Effector memory CD8-positive, alpha-beta T cell (primary cell): Measurements from ENCODE around the gene PREX1.

Source experiments
- ATAC-seq: fragments of 150-1000 bp; cut with Tn5 transposase; replicated peaks from 2 replicates; pipeline ENCODE4 v1.10.0; 2021; ENCODE audit warnings: mild to moderate bottlenecking, moderate library complexity
- DNase-seq, 3 experiments: peaks; one replicate each; pipeline ENCODE4 v3.0.0; 2021
- H3K27ac Mint-ChIP-seq, 2 donors: one replicate each; pipeline ENCODE4 v1.8.0; 2022; ENCODE audit warnings: mild to moderate bottlenecking in 2 of 2, mixed read lengths in 2 of 2, moderate library complexity in 2 of 2
- H3K27me3 Mint-ChIP-seq, 2 donors: one replicate each; pipeline ENCODE4 v1.8.0; 2022; ENCODE audit warnings: mixed read lengths in 2 of 2
- H3K36me3 Mint-ChIP-seq: one replicate; pipeline ENCODE4 v1.8.0; 2022; ENCODE audit warnings: mild to moderate bottlenecking, moderate library complexity, mixed read lengths; ENCODE audit not compliant: insufficient read depth
- H3K4me1 Mint-ChIP-seq, 2 donors: one replicate each; pipeline ENCODE4 v1.8.0; 2022; ENCODE audit warnings: low read depth in 2 of 2, mixed read lengths in 2 of 2
- H3K4me3 Mint-ChIP-seq, 2 donors: one replicate each; pipeline ENCODE4 v1.8.0; 2022; ENCODE audit warnings: mild to moderate bottlenecking in 2 of 2, mixed read lengths in 2 of 2, moderate library complexity in 2 of 2
- H3K9me3 Mint-ChIP-seq, 2 donors: one replicate each; pipeline ENCODE4 v1.8.0; 2022; ENCODE audit warnings: mixed read lengths in 2 of 2

The PREX1 gene

GRCh38 chr20:48574383-48574782, 253.4 kb downstream of the PREX1 start:
- Mint-ChIP-seq H3K9me3 (no peaks in the 10 kb centered on the region), H3K27me3 (peaks cover 14 to 35% of the 10 kb centered on the region in 2 donors), H3K27ac (no peak overlapping the region), H3K4me1 (no peaks in the 10 kb centered on the region), H3K4me3 (no peak overlapping the region), H3K36me3 (no peaks in the 10 kb centered on the region)
- no peak for ATAC-seq
- DNase-seq = no peak
